ENCODE results near the gene FIBCD1. TPM values are rescaled to one million over a fixed set of nuclear protein-coding genes. Genes with fewer than 3 reads are reported as not detected.
A peak's percentile ranks its signal among the peaks of the same experiment; 100 is the strongest.

The FIBCD1 gene
- total RNA-seq, 1 experiment from 2014 or later = 7.1 TPM

- no CpG with 5 or more reads among the region's 19 CpGs for WGBS (ENCODE audit: extremely low coverage, insufficient read length, low lambda C conversion rate)
- Histone ChIP-seq H2BK5ac (ENCODE audit: insufficient read length, low read length) (no peak overlapping the region), H4K8ac (replicated peaks; ENCODE audit: insufficient read length, low read depth, low read length) (no peak overlapping the region), H3K23ac (ENCODE audit: insufficient read length, low read depth, low read length) (no peak overlapping the region), H3K79me2 (ENCODE audit: insufficient read depth, low read length) (no peaks in the 10 kb centered on the region), H3T11ph (ENCODE audit: low read length) (no peak overlapping the region), H3K4me2 (ENCODE audit: insufficient read depth, insufficient read length, low read length) (no peak overlapping the region), H3K4me1 (ENCODE audit: insufficient read depth, low read length) (no peaks in the 10 kb centered on the region), H3K9me3 (ENCODE audit: control insufficient read depth, low read depth, low read length) (no peaks in the 10 kb centered on the region), H3K27me3 (ENCODE audit: insufficient read depth, low read length) (no peaks in the 10 kb centered on the region), H3K9ac (ENCODE audit: extremely low read depth, insufficient read length, low read length) (no peak overlapping the region), H4K91ac (ENCODE audit: insufficient read length, low read depth, low read length) (no peak overlapping the region), H4K5ac (ENCODE audit: insufficient read length, low read depth, low read length) (no peak overlapping the region), H3K56ac (ENCODE audit: insufficient read length, low read depth, low read length) (no peak overlapping the region), H3K4ac (ENCODE audit: low read depth, low read length) (no peak overlapping the region), H4K20me1 (ENCODE audit: control insufficient read depth, insufficient read depth, insufficient read length) (no peaks in the 10 kb centered on the region), H3K14ac (ENCODE audit: insufficient read depth, low read length) (no peak overlapping the region; the same call in 1 of the 2 replicates), H2BK120ac (ENCODE audit: low read depth, low read length, poor library complexity, severe bottlenecking) (no peak overlapping the region), H2AK5ac (ENCODE audit: insufficient read length, low read length) (no peak overlapping the region), H3K18ac (ENCODE audit: insufficient read length, low read depth, low read length) (no peak overlapping the region), H2AFZ (ENCODE audit: low read length) (no peak overlapping the region), H2BK15ac (ENCODE audit: low read depth, low read length) (no peak overlapping the region), H3K23me2 (ENCODE audit: insufficient read length, low read depth, low read length, poor library complexity, severe bottlenecking) (no peaks in the 10 kb centered on the region), H2BK12ac (ENCODE audit: insufficient read length, low read depth, low read length) (no peak overlapping the region), H3K27ac (ENCODE audit: insufficient read length, low read depth, low read length) (no peak overlapping the region), H3K79me1 (ENCODE audit: insufficient read depth, low read depth, low read length, poor library complexity, severe bottlenecking) (no peaks in the 10 kb centered on the region), H2BK20ac (ENCODE audit: low read depth, low read length, poor library complexity, severe bottlenecking) (no peak overlapping the region)
- no peaks in the 10 kb centered on the region; a peak in 1 of 5 replicates for H3K9me3 Mint-ChIP-seq
- H3K27me3 Mint-ChIP-seq (ENCODE audit: low read depth) = peaks cover 17% of the 10 kb centered on the region
- peaks cover 0 to 16% of the 10 kb centered on the region in 2 experiments; a peak in 3 of 4 replicates for H3K4me1 Mint-ChIP-seq
- TF ChIP-seq CTCF (conservative IDR thresholded peaks at IDR 0.05) = no peak; the same call in 1 of the 3 replicates
- peak overlapping the region in 1 of 3 experiments; percentile 39; a peak in 1 of 7 replicates for H3K27ac Mint-ChIP-seq
- peak; percentile 27 for DNase-seq
- H3K36me3 Mint-ChIP-seq (ENCODE audit: insufficient read depth in 1 of 3, low read depth in 3 of 3) = no peaks in the 10 kb centered on the region
- no peak overlapping the region; a peak in 1 of 5 replicates for H3K4me3 Mint-ChIP-seq
Observed at GRCh38 chr9:130972957-130973685, 34.1 kb upstream of the FIBCD1 start.

All from H9 (cell line).